NB4 (cell line): ENCODE data around the gene MCM8.
A peak's percentile ranks its signal among the peaks of the same experiment; 100 is the strongest.

Source experiments
- DNase-seq: peaks from one replicate; pipeline ENCODE4 v3.0.0; 2010; ENCODE audit warnings: low read depth
- H3K4me3 ChIP-seq: one replicate; pipeline ENCODE4 v1.5.1; 2011; ENCODE audit warnings: mild to moderate bottlenecking, low read depth, low read length, moderate library complexity
- MYC ChIP-seq: IDR thresholded peaks from 2 replicates; pipeline ENCODE4 v1.6.1; 2011; ENCODE audit warnings: low read depth, low read length
- POLR2A ChIP-seq: IDR thresholded peaks from 2 replicates; pipeline ENCODE4 v1.6.1; 2011; ENCODE audit warnings: mild to moderate bottlenecking; ENCODE audit not compliant: insufficient read length; ENCODE audit errors: extremely low read depth
- TF ChIP-seq, protein P1 (sequence below): IDR thresholded peaks from 2 replicates; pipeline ENCODE4 v1.6.1; 2011; ENCODE audit warnings: low read depth, low read length
- TF ChIP-seq, protein P2 (sequence below): IDR thresholded peaks from one replicate; pipeline ENCODE4 v1.5.1; 2012; ENCODE audit warnings: low read depth, low read length

The MCM8 gene

DNA sequence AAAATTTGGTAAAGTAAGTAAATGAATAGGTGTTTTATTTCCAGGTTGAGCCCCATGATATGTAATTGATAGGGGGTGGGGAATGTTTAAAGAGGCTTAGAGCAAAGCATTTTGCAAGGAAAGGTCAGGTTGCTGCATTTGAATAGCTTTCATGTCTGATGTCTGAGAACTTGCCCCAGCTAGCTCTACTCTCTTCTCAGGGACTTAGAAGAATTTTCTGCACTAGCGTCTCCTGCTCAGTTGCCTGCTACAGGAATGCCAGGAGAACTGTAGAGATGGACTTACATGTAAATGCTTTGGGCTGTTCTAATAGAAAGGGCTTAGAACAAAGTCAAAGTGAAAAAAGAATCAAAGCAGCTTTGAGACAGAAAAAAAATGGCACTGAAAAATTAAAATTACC is 35.6 kb upstream of the MCM8 start:
- no peak overlapping the region for H3K4me3 ChIP-seq
- no peak for DNase-seq
- TF ChIP-seq POLR2A (no peak), MYC (no peak)
- TF ChIP-seq, protein P1, sequence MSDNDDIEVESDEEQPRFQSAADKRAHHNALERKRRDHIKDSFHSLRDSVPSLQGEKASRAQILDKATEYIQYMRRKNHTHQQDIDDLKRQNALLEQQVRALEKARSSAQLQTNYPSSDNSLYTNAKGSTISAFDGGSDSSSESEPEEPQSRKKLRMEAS: no peak
- TF ChIP-seq, protein P2, sequence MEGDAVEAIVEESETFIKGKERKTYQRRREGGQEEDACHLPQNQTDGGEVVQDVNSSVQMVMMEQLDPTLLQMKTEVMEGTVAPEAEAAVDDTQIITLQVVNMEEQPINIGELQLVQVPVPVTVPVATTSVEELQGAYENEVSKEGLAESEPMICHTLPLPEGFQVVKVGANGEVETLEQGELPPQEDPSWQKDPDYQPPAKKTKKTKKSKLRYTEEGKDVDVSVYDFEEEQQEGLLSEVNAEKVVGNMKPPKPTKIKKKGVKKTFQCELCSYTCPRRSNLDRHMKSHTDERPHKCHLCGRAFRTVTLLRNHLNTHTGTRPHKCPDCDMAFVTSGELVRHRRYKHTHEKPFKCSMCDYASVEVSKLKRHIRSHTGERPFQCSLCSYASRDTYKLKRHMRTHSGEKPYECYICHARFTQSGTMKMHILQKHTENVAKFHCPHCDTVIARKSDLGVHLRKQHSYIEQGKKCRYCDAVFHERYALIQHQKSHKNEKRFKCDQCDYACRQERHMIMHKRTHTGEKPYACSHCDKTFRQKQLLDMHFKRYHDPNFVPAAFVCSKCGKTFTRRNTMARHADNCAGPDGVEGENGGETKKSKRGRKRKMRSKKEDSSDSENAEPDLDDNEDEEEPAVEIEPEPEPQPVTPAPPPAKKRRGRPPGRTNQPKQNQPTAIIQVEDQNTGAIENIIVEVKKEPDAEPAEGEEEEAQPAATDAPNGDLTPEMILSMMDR: no peak

DNA sequence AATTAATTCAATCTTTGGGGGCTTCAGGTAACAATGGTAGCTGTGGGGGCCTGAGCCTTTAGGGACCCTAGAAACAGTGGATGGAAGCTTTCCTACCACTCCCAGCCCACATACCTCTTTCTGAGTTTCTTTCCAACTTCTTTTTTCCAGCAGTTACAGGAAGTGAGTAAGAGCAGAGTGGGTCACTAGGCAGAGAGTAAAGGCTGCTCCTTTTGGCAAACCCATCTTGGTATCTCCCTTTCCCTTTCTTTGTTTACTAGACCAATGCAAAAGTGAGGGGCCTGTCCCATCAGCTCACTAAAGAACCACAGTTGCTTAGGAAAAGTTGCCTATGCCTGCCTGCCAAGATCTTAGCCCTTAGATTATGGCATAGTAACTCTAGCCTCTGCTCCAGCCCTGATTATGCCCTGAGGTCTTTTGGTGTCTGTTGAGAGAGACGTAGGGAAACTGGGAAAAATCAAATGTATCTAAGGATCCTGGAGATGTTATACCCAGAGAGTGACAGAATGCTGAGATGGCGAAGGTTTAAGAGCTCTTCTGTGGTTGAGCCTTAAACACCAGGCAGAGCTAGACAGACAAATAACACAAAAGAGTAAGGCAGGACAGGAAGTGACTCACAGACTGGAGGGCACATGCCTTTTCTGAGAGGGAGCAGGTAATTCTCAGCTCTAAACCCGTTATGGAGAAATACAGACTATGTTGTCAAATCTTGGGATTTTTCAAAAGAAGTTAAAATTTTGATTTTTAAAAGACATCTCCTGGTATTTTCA is 31.4 kb upstream of the MCM8 start:
- TF ChIP-seq POLR2A (no peak), MYC (peak; percentile 87)
- TF ChIP-seq, protein P1: peak; percentile 88
- TF ChIP-seq, protein P2: no peak
- DNase-seq: peak; percentile 83
- peak overlapping the region; percentile 10 for H3K4me3 ChIP-seq

DNA sequence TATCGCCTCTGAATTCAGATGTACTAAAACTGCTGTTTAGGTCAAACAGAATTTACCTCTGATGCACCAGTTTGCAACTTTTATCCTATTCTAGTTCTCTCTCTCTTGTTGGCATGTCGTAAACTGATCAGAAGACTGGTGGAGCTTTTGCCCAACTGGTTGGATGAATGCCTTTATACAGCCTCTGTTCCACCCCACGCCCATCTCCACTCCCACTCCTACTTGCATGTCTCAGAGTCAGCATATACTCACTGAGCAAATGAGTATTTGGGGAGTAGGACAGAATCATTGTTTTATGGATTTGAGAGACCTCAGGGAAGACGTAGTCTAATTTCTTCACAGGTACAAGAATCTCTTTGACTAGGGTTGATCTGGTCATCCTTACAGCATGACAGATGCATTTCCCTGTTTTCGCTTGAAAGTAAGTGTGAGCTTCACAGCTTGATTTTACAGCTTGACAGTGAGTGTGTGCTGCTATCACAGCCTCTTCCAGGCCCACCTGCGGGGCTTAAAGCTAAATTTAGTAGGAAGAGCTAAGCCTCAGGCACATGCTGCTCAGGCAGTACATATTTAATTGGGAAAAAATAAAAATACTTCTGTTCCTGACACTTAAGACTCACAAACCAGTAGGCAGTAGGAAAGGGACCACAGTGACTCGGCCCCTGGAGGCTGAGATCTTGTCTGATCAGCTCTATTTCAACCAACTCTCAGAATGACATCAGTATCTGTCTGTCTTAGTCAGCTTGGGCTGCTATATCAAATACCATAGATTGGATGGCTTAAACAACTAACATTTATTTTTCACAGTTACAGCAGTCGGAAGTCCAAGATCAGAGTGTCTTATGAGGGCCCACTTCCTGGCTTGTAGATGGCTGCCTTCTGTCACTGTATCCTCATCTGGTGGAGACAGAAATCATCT is 30.6 kb upstream of the MCM8 start:
- DNase-seq: peak; percentile 61
- TF ChIP-seq, protein P1: no peak
- TF ChIP-seq POLR2A (no peak), MYC (no peak)
- TF ChIP-seq, protein P2: no peak

DNA sequence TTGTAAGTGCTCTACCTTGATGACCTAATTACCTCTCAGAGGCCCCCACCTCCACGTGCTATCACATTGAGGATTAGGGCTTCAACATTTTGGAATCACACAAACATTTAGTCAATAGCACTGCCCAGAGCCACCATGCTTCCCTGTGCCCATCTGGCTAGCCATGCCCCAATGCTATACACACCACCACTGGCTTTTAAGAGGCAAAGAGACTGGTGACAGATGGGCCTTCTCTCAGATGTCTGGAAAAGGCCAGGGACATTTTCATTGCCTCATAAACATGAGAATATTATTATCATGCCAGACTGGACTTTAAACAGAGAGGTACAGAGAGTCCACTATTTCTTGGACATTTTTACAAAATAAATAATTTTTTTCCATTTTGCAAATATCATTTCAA is 29.9 kb upstream of the MCM8 start:
- TF ChIP-seq MYC: no peak
- no peak for TF ChIP-seq POLR2A
- TF ChIP-seq, protein P2: no peak
- TF ChIP-seq, protein P1: no peak
- DNase-seq: no peak

More for the DNA sequence above, 30.6 kb upstream of the MCM8 start:
- no peak overlapping the region for H3K4me3 ChIP-seq

DNA sequence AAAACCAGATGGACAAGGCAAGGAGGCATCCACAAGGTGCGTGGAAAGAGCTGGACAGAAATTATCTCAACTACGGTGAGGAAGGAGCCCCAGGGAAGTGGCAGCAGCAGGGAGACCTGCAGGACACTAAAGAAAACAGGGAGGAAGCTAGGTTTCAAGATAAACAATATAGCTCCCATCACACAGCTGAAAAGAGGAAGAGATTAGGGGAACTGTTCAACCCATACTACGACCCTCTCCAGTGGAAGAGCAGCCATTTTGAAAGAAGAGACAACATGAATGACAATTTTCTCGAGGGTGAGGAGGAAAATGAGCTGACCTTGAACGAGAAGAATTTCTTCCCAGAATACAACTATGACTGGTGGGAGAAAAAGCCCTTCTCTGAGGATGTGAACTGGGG is 27.0 kb upstream of the MCM8 start:
- TF ChIP-seq MYC (no peak), POLR2A (no peak)
- TF ChIP-seq, protein P2: no peak
- TF ChIP-seq, protein P1: no peak
- DNase-seq: peak; percentile 51
- H3K4me3 ChIP-seq: no peak overlapping the region

More for the DNA sequence above, 29.9 kb upstream of the MCM8 start:
- no peak overlapping the region for H3K4me3 ChIP-seq
